Left renal cortex interstitium (tissue), 4 donors: Measurements from ENCODE around the gene DNER. TPM values are rescaled to one million over a fixed set of nuclear protein-coding genes. Genes with fewer than 3 reads are reported as not detected.
A peak's percentile ranks its signal among the peaks of the same experiment; 100 is the strongest.
"Not testable (repeated sequence)": the region's sequence is repeated elsewhere in the genome, so short reads cannot be mapped to it uniquely, and the experiment has no call there.

Source experiments
- DNase-seq, 4 donors: peaks; one replicate each; pipeline ENCODE4 v3.0.0-alpha.2; 2013; ENCODE audit warnings: low read depth in 4 of 4, low spot score in 2 of 4, missing footprints in 1 of 4
- polyA plus RNA-seq, 4 donors: library from polyadenylated mRNA; unstranded; fragments of 120-200 nt; gene quantifications; one replicate each; pipeline ENCODE4 v1.2.1, GENCODE V29; 2013; ENCODE audit not compliant: insufficient read length in 4 of 4

DNER gene
- polyA plus RNA-seq, 4 donors: 53.4 to 68.4 (median 62.5) TPM

- peak in 3 of 4 donors; percentile 44 to 52 (median 45) for DNase-seq
Observed at GRCh38 chr2:229520691-229521096, 193.7 kb downstream of the DNER start.

- no peak for DNase-seq
Observed at GRCh38 chr2:229519655-229520430, 194.5 kb downstream of the DNER start.

GRCh38 chr2:229514273-229514895 is 200.0 kb downstream of the DNER start:
- DNase-seq: no peak

GRCh38 chr2:229511524-229511923 is 202.8 kb downstream of the DNER start:
- no peak for DNase-seq

- DNase-seq: not testable (repeated sequence)
Observed at GRCh38 chr2:229506699-229507098, 207.7 kb downstream of the DNER start.

GRCh38 chr2:229501051-229501794 is 213.1 kb downstream of the DNER start:
- DNase-seq: no peak

GRCh38 chr2:229492034-229492433 is 222.3 kb downstream of the DNER start:
- no peak for DNase-seq

GRCh38 chr2:229490167-229490566 is 224.2 kb downstream of the DNER start:
- DNase-seq: no peak

GRCh38 chr2:229489016-229489415 is 225.3 kb downstream of the DNER start:
- no peak for DNase-seq

GRCh38 chr2:229488232-229488631 is 226.1 kb downstream of the DNER start:
- no peak for DNase-seq

- no peak for DNase-seq
Observed at GRCh38 chr2:229486673-229487072, 227.7 kb downstream of the DNER start.

GRCh38 chr2:229485857-229486256 is 228.5 kb downstream of the DNER start:
- DNase-seq: no peak

- DNase-seq: no peak
Observed at GRCh38 chr2:229477269-229477755, 237.0 kb downstream of the DNER start.

- no peak for DNase-seq
Observed at GRCh38 chr2:229475778-229476177, 238.6 kb downstream of the DNER start.

- no peak for DNase-seq
Observed at GRCh38 chr2:229474125-229474524, 240.2 kb downstream of the DNER start.

GRCh38 chr2:229470781-229471180 is 243.6 kb downstream of the DNER start:
- no peak for DNase-seq

GRCh38 chr2:229467783-229468182 is 246.6 kb downstream of the DNER start:
- DNase-seq: no peak

- DNase-seq: no peak
Observed at GRCh38 chr2:229463841-229464346, 250.5 kb downstream of the DNER start.

GRCh38 chr2:229462112-229462511 is 252.2 kb downstream of the DNER start:
- no peak for DNase-seq

GRCh38 chr2:229456091-229456490 is 258.3 kb downstream of the DNER start:
- no peak for DNase-seq
